H1 (cell line): ENCODE measurements around the gene ZNF527. TPM values are rescaled to one million over a fixed set of nuclear protein-coding genes. Genes with fewer than 3 reads are reported as not detected.
A peak's percentile ranks its signal among the peaks of the same experiment; 100 is the strongest.

ENCODE experiments used
- CTCF ChIP-seq, 3 experiments: IDR thresholded peaks; 1 replicate in 2 of 3; 2 replicates in 1 of 3; pipeline versions ENCODE4 v1.5.1 to v1.6.1; 2011; ENCODE audit warnings: low read length in 3 of 3, mild to moderate bottlenecking in 3 of 3, inconsistent platforms in 2 of 3, low read depth in 1 of 3, moderate library complexity in 1 of 3; ENCODE audit not compliant: insufficient read depth in 1 of 3; ENCODE audit errors: control extremely low read depth in 1 of 3
- polyA plus RNA-seq, 7 experiments: library from polyadenylated mRNA; depleted of rRNA in 3 of 7; stranded (reverse) in 5 of 7; unstranded in 2 of 7; fragments of >200 nt in 5 of 7; fragments of 200-250 nt in 2 of 7; gene quantifications; 1 replicate in 5 of 7; 2 replicates in 1 of 7; 4 replicates in 1 of 7; pipeline versions ENCODE4 v1.2.1 to v1.2.3, GENCODE V29; 2011 to 2013; ENCODE audit warnings: missing spikeins in 2 of 7, mixed read lengths in 2 of 7
- total RNA-seq: library from RNA; stranded (reverse); fragmentation: NEBNext Ultra II Directional; extraction: Animal tissue kit (Norgen Biotek cat#: 25700); gene quantifications from 2 replicates; pipeline ENCODE4 v1.2.1, GENCODE V29; 2021

The ZNF527 gene
- total and polyA plus RNA-seq, 2 of the 8 experiments (the other 6 are each of a cell fraction or from before 2014, with no cell fraction given): 2.1 to 4.5 TPM

- TF ChIP-seq CTCF (IDR thresholded peaks at IDR 0.05; ENCODE audit: control extremely low read depth in 1 of 3, insufficient read depth in 1 of 3, low read depth in 1 of 3, low read length in 3 of 3): peak; percentile 28 to 65 (median 57)
Observed at GRCh38 chr19:37329686-37330085, 41.2 kb upstream of the ZNF527 start (continued).
